ENCODE results near the gene EPN3. TPM values are rescaled to one million over a fixed set of nuclear protein-coding genes. Genes with fewer than 3 reads are reported as not detected.

The EPN3 gene
- total RNA-seq, 4 donors from 2014 or later, result 19.2 to 95.7 (median 57.4) TPM

DNA sequence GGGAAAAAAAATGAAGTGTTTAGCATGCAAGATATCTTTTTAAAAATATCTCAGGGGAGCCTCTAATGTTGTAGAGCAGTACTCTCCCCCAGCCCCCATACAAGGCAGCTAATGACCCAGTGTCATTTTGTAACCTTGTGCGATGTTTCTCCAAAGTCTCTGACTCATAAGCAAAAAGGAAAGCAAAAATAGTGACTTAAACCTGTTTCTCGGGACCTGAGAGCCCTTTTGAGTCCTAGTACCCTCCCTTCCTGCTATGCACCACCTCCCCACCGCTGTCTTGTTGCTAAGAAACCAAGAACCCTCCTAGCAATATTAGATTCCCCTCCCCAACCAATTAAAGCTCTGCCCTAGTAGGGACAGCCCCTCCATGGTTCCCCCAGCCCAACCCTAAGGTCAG, 21.5 kb upstream of the EPN3 start:
- no peaks in the 10 kb centered on the region for H3K36me3 ChIP-seq
- WGBS, 2 donors (ENCODE audit: low coverage in 1 of 2), result 50 to 54% methylated on average over 1 to 3 of the region's 3 CpGs
- H3K27ac ChIP-seq, result no peak overlapping the region
- H3K27me3 ChIP-seq, result no peaks in the 10 kb centered on the region
- no peak for DNase-seq
- in situ Hi-C loops (cut with MboI; ENCODE audit: low pct_ligation_motif_present in 1 of 4, low pct_unique_long_range_greater_than_20kb in 1 of 4, low sequenced_read_pairs in 3 of 4), result no loop called here
- TF ChIP-seq, protein P1, sequence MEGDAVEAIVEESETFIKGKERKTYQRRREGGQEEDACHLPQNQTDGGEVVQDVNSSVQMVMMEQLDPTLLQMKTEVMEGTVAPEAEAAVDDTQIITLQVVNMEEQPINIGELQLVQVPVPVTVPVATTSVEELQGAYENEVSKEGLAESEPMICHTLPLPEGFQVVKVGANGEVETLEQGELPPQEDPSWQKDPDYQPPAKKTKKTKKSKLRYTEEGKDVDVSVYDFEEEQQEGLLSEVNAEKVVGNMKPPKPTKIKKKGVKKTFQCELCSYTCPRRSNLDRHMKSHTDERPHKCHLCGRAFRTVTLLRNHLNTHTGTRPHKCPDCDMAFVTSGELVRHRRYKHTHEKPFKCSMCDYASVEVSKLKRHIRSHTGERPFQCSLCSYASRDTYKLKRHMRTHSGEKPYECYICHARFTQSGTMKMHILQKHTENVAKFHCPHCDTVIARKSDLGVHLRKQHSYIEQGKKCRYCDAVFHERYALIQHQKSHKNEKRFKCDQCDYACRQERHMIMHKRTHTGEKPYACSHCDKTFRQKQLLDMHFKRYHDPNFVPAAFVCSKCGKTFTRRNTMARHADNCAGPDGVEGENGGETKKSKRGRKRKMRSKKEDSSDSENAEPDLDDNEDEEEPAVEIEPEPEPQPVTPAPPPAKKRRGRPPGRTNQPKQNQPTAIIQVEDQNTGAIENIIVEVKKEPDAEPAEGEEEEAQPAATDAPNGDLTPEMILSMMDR (IDR thresholded peaks at IDR 0.05), result no peak
- no peak for TF ChIP-seq EP300 (IDR thresholded peaks at IDR 0.05; ENCODE audit: low read depth)
- no peak for TF ChIP-seq POLR2A (IDR thresholded peaks at IDR 0.05)
- TF ChIP-seq POLR2AphosphoS5 (IDR thresholded peaks at IDR 0.05), result no peak
- no peak overlapping the region for H3K4me3 ChIP-seq
- no peaks in the 10 kb centered on the region for H3K9me3 ChIP-seq
- H3K4me1 ChIP-seq, result peaks cover 0 to 24% (median 15%) of the 10 kb centered on the region in 4 donors
- intact Hi-C loops (cut with DNase I; ENCODE audit: low total_unique reads), result no loop called here

- WGBS, 2 donors (ENCODE audit: low coverage in 1 of 2), result 64 to 69% methylated on average over 4 of the region's 4 CpGs
- intact Hi-C loops (cut with DNase I; ENCODE audit: low total_unique reads), result no loop called here
Measured at GRCh38 chr17:50513495-50513894, 19.0 kb upstream of the EPN3 start.

DNA sequence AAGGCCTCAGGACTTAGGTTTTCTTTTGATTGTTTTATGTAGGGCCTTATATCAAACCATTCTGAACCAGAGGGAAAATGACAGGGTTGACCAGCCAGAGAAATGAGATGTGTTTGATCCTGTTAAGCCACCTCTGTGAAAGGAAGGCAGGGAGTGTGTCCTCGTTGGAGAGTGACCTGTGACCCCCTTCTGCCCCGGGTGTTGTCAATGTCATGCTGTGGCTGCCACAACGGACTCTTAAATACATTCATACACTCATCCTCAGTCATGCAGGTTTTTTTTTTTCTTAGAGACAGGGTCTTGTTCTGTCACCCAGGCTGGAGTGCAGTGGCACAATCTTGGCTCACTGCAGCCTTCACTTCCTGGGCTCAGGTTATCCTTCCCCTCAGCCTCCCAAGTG, 18.1 kb upstream of the EPN3 start:
- H3K36me3 ChIP-seq, result no peaks in the 10 kb centered on the region
- WGBS, 2 donors (ENCODE audit: low coverage in 1 of 2), result 69% methylated on average over 3 of the region's 3 CpGs; no CpG with 5 or more reads in 1 of the 2 donors
- intact Hi-C loops (cut with DNase I; ENCODE audit: low total_unique reads) (no loop called here), in situ Hi-C loops (cut with MboI; ENCODE audit: low pct_ligation_motif_present in 1 of 4, low pct_unique_long_range_greater_than_20kb in 1 of 4, low sequenced_read_pairs in 3 of 4) (no loop called here)
- no peak for TF ChIP-seq POLR2A (IDR thresholded peaks at IDR 0.05)
- TF ChIP-seq POLR2AphosphoS5 (IDR thresholded peaks at IDR 0.05), result no peak
- TF ChIP-seq, protein P1 (IDR thresholded peaks at IDR 0.05), result no peak
- TF ChIP-seq EP300 (IDR thresholded peaks at IDR 0.05; ENCODE audit: low read depth), result no peak
- no peaks in the 10 kb centered on the region for H3K9me3 ChIP-seq
- peaks cover 0 to 22% (median 2%) of the 10 kb centered on the region in 4 donors for H3K4me1 ChIP-seq
- peak overlapping the region in 1 of 4 donors; percentile 9 for H3K27ac ChIP-seq
- H3K4me3 ChIP-seq, result no peak overlapping the region
- no peaks in the 10 kb centered on the region for H3K27me3 ChIP-seq
- no peak for DNase-seq

More at GRCh38 chr17:50513495-50513894, 19.0 kb upstream of the EPN3 start:
- in situ Hi-C loops (cut with MboI; ENCODE audit: low pct_ligation_motif_present in 1 of 4, low pct_unique_long_range_greater_than_20kb in 1 of 4, low sequenced_read_pairs in 3 of 4), result no loop called here
- TF ChIP-seq, protein P1 (IDR thresholded peaks at IDR 0.05), result no peak
- no peak for TF ChIP-seq POLR2AphosphoS5 (IDR thresholded peaks at IDR 0.05)
- TF ChIP-seq POLR2A (IDR thresholded peaks at IDR 0.05), result no peak
- no peak for TF ChIP-seq EP300 (IDR thresholded peaks at IDR 0.05; ENCODE audit: low read depth)
- Histone ChIP-seq H3K9me3 (no peaks in the 10 kb centered on the region), H3K27ac (no peak overlapping the region), H3K4me1 (peaks cover 0 to 24% (median 9%) of the 10 kb centered on the region in 4 donors), H3K36me3 (no peaks in the 10 kb centered on the region), H3K4me3 (no peak overlapping the region), H3K27me3 (no peaks in the 10 kb centered on the region)
- DNase-seq, result no peak

DNA sequence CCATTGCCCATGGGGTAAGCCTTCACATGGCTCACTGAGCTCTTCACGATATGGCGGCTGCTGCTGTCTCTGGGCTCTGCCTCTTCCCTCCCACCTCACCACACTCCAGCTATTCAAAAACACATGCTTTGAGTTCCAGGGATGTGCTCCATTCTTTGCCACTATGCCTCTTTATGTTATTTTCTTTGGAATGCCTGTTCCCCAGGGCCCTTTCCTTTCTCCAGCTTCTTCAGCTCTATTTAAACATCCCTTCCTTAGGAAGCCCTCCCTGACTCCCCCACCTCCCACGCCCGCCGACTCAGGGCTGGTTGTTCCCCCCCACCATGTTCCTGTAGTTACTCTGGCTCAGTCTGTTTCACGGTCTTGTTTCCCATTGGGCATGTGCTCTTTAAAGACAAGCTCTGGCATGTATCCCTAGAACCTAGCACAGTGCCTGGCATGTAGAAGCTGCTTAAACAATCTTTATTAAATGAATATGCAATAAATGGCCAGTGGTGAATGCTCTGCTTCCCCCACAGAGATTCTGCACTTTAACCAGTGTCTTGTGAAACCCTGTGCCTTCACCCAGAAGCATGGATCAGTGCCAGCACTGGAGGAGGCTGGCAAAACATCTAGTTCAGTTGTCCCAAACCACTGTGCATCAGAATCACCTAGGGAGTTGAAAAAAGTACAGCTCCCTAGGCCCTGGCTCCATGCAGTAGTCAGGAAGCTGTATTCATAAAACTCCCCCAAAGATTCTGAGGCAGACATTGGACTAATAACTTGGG, 17.4 kb upstream of the EPN3 start:
- Histone ChIP-seq H3K4me1 (peaks cover 0 to 22% (median 2%) of the 10 kb centered on the region in 4 donors), H3K27me3 (no peaks in the 10 kb centered on the region), H3K4me3 (no peak overlapping the region), H3K27ac (peak overlapping the region in 1 of 4 donors; percentile 32), H3K36me3 (no peaks in the 10 kb centered on the region), H3K9me3 (no peaks in the 10 kb centered on the region)
- WGBS, 2 donors (ENCODE audit: low coverage in 1 of 2), result 79% methylated on average over 6 of the region's 6 CpGs; no CpG with 5 or more reads in 1 of the 2 donors
- intact Hi-C loops (cut with DNase I; ENCODE audit: low total_unique reads), result no loop called here
- in situ Hi-C loops (cut with MboI; ENCODE audit: low pct_ligation_motif_present in 1 of 4, low pct_unique_long_range_greater_than_20kb in 1 of 4, low sequenced_read_pairs in 3 of 4), result no loop called here
- TF ChIP-seq POLR2A (IDR thresholded peaks at IDR 0.05), result no peak
- no peak for TF ChIP-seq POLR2AphosphoS5 (IDR thresholded peaks at IDR 0.05)
- no peak for TF ChIP-seq EP300 (IDR thresholded peaks at IDR 0.05; ENCODE audit: low read depth)
- TF ChIP-seq, protein P1 (IDR thresholded peaks at IDR 0.05), result no peak
- no peak for DNase-seq
